Central memory CD4-positive, alpha-beta T cell (primary cell): ENCODE results near the gene CDK14.
"Not testable (repeated sequence)": the region's sequence is repeated elsewhere in the genome, so short reads cannot be mapped to it uniquely, and the experiment has no call there.

ENCODE experiments used
- DNase-seq: peaks from one replicate; pipeline ENCODE4 v3.0.0; 2022

CDK14 gene

DNA sequence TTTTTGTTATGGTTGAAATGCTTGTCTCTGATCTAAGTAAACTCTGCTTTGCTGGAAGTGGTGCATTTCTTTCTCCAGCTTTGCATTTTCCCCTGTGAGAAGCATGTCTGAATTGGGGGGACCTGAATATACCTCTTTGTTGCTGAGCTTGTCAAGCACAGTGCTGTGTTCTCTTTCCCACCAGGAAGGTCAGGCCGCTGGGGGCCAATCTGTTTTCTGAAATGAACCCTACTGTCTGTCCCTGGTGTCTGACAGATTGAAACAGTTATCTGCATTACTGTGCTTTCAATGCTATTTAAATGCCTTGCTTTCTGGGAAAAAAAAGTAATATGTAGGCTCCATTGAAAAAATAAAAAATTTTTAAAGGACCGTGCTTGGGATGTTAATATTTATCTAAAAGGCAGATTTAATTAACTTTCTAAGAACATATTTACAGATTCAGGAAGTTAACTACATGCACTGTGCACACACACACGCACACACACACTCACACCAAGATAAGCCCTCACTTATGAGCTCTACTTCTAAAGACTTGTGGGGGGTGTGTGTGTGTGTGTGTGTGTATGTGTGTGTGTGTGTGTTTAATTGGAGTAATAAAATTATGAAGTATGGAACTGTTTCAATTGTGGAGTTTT, 541.1 kb downstream of the CDK14 start:
- DNase-seq, result no peak

DNA sequence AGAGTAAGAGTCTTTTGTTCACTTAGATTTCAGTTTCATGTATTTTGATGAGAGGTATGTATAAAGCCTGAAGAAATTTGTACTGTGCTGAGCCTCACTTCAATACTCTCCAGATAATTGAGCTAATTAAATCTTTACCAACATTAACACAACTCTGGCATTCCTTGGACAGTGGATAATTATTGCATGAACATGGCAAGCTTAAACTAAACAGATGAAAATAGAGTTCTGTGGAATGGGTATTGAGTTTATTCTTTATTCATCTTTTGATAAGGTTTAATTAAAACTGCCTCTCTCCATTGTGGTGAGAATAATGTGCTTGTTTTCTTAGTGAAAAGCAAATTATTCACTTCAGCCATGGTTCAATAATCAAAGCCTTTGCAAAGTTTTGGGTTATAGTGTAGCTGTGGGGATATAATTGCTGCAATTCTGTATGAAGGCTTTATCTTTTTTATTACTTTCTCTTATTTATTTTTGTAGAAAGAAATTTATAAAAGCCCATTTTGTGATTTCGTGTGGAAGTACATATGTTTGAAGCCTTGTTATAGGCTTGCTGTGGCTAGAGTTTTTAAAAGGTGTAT, 541.8 kb downstream of the CDK14 start:
- DNase-seq, result no peak

DNA sequence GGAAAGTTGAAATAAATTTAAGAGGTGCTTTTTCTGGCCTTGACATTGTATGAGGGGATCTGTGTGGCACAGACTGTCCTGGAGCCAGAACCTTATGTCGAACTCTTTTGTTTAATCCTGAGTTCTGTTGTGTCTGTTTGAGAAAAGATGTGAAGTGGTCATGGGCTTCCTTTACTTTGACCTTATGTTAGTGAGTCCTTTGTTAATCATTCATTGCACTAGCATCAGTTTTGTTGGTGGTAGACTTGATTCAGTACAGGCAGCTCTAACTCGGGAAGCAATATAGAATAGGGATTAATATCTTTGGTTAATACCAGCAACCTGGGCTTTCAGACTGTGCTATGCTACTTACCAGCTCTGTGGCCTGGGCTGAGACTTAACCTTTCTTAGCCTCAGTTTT, 544.2 kb downstream of the CDK14 start:
- DNase-seq, result no peak

DNA sequence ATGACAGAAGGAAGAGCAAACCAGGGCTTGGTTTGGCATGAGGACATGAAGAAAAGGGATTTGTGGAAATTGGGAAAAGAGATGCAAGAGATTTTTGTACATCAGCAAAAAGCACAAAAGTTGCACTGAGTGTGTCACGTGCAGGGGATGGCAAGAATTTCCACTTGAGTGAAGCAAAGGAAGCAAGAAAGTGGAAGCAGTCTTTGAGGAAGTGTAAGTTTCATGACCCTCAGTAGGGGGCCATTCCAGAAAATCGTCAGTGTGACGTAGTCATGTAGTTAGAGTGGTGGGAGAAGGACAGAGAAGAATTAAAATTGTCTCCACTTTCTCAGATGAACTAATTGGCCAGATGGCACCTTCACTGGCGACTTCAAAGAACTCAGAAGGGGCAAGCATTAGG, 544.9 kb downstream of the CDK14 start:
- no peak for DNase-seq

DNA sequence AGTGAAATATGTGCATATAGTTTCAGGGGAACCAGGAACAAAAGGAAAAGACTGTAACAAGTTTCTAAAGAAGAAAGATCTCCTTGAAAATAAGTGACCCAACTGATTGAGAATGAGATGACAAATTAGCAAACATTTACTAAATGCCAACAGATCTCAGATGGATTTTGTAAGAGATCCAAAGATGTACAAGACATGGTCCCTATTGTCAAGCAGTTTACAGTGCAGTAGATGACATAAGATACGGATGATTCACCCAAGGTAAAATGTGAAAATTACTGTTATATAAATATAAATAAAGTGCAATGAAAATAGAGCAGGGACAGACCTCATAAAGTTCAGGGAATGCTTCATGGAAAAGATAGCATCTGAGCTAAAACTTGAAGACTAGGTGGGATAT, 546.6 kb downstream of the CDK14 start:
- DNase-seq, result no peak

DNA sequence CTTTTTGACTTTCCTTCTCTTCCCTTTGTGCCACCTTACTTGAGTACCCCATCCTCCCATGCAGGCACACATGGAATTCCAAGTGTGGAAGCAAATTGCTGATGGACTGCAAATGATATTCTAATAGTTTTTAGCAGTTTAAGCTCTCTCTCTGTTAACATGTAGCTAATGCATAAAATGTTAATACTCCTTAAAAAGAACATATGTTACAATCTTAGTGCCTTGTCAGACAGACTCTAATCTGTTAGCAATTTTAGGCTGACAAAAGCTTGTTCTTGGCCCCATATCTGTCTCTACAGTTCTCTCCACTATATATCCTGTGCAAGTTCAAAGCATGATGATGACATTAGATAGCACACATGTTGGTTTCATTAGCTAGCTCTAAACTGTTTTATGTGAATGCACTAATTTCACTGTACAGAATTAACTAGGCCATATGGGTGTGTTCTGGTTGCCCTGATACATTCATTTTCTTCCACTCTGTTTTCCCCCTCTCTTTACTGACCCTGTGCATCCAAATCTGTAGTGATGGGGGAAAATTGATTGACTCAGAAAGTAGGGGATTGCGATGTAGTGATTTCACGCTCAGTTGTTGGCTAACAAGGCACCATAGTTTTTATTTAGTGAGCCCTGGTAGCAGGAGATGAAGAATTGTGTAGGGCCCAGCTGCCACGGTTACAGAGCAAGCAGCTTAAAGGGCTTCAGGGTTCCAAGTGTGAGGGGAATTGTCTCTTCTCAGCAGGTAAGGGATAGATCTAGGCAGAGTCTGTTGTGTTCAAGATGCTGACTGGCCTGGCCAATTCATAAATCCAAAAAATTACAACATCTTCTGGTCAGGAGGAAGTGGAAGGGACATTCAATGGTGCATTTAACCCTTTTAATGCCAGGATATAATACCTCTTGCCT, 553.5 kb downstream of the CDK14 start:
- no peak for DNase-seq

DNA sequence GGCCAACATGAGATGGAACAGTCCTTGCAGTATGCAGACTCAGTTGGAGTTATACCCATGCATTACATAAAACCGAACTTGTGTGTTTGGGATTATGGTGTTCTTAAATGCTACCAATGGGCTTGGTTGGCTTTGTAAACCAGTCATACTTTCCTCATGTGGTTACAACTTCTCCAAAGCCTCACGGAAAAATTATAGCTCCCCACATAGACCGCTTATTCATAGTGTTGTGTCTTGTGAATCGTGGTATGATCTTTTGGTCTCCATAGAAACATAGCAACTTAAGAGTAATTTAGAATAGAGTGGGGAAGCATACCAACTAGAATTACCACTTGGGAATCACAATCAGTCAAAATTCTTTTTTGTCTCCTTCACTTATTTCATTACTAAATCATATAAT, 555.8 kb downstream of the CDK14 start:
- DNase-seq, result no peak

DNA sequence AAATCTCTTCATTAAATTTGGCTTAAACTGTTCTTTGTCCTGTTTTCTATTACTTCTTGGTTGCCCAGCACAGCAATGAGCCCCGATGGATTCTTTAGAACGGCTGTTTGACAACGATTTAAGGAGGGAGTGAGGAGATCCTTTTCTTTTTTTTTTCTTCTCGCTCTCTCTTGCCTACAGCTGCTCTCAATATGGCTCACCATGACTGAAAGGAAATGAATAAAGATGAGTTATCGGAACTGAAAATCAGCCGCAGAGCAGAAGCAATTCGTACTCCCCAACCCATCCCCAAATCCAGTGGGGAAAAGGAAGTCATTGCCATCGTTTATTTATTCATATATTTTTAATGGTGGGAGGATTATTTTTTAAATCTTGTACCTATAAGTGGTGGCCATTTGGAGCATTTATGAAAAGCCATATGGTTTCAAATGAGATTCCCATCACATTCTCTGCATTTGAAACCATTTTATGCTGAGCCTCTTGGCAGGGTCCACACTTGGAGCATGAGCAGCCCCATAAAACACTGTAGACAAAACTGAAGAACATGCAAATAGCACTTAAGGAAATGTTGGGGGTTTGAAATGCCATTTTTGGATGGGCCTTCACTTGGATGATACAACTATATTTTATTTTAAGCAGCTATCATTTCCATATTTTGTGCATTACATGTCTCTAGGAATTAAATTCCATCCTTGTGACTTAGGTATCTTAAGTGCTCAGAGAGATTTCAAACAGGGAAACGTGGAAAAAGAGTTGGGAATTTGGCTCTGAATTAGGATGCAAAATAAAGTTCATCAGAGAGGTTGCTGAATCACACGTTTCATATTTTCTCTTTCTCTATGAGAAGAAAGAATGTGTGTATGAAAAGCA, 560.4 kb downstream of the CDK14 start:
- DNase-seq, result no peak

DNA sequence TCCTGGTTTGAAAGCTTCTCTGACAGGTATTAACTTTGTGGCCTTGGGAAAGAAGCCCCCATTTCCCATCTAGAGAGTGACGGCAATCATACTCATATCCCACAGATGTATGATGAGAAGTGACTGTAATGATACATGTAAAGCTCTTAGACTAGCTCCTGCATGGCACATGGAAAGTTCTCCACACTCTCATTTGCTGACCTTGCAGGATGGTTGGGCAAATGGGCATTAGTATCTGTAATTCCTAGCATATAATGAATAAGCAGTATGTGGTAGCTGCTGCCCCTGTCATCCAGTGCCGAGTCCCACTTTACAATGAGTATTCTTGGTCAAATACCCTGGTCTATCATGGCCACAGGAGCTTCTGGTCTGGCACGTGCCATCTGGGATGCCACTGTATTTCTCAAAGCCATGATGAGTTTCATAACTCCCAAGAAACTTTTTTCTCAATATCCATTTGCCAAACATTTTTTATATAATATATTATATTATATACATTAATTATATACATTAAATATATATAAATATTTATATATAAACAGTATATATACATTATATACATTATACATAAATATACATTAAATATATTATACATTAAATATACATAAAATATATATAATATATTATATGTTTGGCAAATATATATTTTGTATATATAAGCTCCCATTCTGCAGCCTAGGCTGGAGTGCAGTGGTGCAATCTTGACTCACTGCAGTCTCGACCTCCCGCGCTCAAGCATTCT, 561.6 kb downstream of the CDK14 start:
- DNase-seq, result no peak

DNA sequence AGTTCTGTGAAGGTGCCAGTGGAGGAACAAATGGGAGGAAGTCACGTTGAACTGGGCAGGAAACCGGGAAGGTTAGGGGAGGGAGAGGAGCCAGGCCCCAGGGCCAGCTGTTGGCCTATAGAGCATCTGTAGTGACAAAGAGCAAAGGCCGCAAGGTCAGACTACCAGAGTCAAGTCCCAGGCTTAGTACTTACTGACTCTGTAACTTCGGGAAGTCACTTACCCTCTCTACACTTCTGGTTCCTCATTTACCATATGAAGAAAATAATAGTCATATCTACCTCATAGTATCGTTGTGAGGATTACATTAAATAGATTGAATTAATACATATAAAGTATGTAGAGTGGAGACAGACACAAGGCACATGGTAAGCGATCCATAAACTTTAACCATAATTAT, 566.3 kb downstream of the CDK14 start:
- no peak for DNase-seq

DNA sequence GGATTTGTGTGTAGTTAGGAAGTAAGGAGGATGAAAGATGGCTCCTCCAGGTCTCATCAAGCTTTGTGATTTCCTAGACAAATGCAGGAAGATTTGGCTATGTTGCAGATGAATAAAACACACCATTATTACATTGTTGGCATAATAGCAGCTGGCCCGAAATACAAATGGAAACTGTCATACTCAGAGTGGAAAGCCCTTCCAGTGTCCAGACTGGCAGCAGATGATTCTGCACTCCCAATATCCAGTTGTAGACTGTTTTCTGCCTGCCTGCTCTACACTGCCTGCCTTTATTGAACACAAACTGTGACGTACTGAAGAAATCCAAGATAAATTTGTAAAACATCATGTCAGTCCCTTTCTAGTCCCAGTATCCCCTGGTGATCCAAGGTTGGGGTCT, 568.4 kb downstream of the CDK14 start:
- no peak for DNase-seq

DNA sequence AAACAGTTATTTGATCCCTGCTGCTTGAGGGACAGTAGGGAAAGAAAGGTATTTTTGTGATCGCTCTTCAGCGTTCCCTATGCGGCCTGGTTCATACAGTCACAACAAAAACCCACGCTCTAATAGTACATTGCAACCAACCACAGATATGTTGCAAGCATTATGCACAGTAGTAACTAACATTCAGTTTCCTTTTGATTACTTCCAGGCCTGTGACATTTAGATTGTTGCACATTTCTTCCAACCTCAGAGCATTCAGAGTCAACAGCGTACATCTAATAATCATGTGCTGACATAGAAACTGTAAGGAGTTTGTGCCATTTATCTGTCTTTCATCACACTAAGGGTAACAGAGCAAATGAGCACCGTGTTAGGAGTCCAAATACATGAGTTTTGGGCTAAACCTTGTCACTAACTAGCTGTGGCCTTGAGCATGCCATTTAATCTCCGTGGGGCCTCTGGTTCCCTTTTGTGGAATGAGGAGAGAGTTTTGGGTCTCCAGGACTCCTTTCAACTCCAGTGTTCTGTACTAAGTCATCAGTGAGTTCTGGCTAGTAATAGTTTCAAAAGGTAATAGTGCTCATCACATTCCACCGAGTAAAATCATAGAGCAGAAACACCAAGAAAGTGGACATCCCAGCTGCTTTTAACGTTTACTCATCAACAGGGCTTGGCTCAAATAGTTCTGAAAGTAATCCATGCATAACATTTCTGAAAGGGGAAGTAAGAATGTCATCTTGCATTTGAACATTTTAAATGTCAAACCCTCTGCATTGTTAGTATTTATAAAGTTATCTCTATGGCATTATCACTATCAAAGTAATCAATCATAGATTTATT, 569.1 kb downstream of the CDK14 start:
- no peak for DNase-seq

DNA sequence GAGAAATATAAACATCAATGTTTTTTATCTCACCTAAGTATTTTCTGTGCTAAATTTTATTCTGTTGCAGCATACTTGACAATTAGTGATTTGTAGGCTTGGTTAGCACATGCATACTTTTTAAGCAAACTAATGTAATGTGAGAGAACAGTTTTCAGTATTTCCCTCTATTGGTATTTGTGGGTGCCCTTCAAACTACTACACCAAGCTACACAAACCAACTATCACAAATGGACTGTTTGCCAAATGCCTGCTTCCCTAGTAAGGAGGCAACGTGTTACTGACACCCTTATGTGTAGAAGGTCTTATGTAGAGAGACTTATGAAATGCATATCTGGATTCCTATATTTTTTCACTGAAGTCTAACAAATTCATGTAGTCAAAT, 569.7 kb downstream of the CDK14 start:
- DNase-seq, result no peak

DNA sequence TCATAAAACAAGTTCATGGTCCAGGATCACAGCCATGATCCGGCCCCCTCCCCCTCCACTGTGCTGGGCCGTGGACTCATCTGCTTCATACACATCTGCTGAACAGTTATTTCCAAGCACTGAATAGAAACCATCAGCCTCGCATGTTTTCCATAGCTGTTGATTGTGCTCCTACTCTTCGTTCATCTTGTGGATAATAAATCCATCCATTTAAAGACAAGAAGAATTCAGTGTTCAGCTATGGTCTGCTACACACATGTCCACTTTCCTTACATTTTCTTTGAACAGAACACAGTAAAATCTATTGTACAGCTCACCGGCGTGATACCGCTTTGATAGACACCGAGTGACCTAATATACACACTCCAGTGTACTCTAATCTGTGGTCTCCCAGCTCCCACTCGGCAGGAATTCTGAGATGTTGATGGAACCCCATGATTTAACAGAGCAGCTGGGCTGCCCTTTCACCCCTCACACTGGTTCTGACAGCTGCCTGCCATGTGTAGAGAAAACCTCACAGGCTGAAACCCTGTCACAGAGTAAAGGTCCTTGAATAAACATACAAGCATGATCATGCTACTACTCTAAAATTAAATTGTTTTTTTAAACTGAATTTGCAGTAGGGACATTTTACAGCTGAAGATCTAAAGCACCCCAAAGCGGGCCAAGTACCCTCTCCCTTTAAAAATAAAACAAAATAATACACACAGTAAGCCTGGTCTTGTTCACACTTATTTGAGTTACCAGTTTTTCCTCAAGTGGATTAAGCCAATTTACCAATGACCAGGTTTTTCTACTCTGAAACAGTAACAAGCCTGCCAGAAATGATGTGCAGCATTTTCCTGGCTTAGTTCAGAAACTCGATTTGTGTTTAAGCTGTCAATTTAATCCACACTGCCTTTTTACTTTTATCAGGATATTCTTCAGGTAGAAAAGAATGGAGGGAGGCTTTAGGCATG, 573.0 kb downstream of the CDK14 start:
- no peak for DNase-seq

DNA sequence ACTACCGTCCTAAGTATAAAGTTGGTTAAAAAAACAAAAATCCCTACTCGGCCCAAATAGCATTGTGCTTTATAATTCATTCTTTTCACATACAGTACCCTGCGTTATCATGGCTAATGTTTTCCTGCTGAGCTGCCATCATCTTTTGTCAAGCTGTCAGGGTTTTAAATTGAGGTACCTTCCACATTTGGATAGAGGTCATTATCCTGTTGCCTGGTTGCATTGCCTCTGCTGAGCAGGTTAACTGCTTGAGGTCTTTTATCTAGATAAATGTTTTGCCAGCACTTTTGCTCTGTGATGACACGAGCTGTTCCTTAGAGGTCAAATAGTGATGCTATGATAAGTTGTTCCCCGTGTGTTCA, 573.7 kb downstream of the CDK14 start:
- no peak for DNase-seq

DNA sequence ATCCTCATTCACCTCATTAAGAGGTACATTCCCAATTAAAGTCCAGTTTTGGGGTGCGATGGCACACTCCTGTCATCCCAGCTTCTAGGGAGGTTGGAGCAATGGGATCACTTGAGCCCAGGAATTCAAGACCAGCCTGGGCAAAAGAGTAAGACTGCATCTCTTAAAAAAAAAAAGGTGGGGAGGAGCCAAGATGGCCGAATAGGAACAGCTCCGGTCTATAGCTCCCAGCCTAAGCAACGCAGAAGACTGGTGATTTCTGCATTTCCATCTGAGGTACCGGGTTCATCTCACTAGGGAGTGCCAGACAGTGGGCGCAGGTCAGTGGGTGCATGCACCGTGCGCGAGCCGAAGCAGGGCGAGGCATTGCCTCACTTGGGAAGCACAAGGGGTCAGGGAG, 577.1 kb downstream of the CDK14 start:
- DNase-seq, result not testable (repeated sequence)

DNA sequence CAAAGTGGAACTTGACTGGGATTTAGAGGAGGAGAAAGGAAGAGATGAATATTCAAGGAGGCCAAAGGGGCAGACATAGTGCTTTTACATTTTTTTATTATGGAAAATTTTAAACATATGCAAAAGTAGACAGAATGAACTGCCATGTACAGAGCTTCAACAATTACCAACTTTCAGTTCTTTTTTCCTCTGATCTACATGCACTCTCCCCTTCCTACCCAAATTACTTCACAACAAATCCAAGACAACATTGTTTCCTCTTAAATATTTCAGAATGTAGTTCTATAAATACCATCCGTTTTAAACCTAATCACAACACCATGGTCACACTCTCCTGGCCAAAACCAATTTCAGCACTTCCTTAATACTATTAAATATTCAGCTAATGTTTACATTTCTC, 584.6 kb downstream of the CDK14 start:
- DNase-seq, result no peak

DNA sequence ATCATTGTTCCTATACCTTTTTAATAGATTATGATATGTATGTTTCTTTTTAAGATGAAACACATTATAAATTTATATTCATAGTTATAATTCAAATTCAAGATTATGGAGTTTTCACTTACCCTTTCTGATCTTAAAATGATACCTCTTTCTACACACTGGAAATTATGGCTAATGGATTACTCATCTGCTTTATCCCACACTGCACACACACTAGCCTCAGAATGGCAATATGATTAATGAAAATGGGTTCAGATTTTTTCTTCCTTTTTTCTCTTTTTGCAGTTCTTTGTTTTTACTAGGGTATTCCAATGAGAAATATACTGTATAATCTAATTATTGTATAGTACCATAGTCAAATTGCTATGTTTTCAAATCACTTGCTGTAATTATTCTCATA, 585.8 kb downstream of the CDK14 start:
- DNase-seq, result no peak

DNA sequence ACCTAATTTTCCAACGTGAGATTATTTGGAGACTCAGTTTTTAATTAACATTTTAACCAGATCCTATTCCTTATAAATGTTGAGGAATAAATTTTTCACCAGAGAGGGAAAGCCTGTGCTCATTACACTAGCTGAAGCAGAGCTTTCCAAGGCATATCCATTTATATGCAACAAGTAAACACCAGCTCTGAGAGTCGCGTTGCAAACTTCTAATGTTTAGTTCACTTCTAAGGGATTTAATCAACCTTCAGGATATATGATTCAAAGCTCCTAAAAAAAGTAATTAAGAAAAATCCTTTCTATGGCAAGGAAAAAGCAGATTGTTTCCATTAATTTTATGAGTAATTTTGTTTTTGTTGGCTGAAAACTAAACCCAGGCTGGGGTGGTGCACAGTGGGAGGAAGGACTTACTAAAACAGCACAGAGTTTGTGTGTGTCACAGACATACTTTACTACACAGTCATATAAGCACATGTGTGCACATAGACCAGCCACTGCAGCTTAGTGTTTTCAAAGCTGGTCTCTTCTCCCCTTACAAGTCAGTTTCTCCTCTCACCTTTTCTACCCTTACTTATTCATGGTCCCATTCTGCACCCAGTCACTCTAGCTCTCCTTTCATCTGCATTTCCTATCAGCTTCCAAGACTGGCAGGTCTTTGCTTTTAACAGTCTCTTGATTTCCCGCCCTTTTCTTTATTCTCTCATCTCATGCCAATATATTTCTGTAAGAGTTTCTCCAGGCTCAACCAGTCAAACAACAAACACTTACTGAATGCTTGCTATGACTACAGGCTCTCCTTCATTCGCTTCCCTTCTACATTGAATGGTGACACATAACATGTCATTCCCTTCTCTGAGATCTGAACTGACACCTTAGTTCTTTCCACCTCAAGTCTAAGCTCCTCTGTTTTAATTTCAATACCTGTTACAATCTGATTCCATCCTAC, 587.0 kb downstream of the CDK14 start:
- no peak for DNase-seq
